HEK293 (cell line): ENCODE data around the gene DLG2.

Source experiments
- CTCF ChIP-seq: fragments of 450-650 bp; formaldehyde crosslinking; IDR thresholded peaks from 2 replicates; pipeline ENCODE4 v1.5.1; 2016; ENCODE audit warnings: missing biosample characterization, missing genetic modification characterization
- MZF1 ChIP-seq: fragments of 450-650 bp; formaldehyde crosslinking; IDR thresholded peaks from 2 replicates; pipeline ENCODE4 v1.5.1; 2017; ENCODE audit warnings: missing biosample characterization, missing genetic modification characterization, borderline replicate concordance
- PBX3 ChIP-seq: sonication (generic); formaldehyde crosslinking; IDR thresholded peaks from 2 replicates; pipeline ENCODE4 v1.8.1; 2022; ENCODE audit warnings: mild to moderate bottlenecking, moderate library complexity, missing genetic modification reagents
- TCF7L2 ChIP-seq: IDR thresholded peaks from 2 replicates; pipeline ENCODE4 v1.6.1; 2011; ENCODE audit warnings: low read depth, mild to moderate bottlenecking, inconsistent platforms, low read length, moderate library complexity, borderline replicate concordance
- ZNF211 ChIP-seq: fragments of 450-650 bp; formaldehyde crosslinking; IDR thresholded peaks from 2 replicates; pipeline ENCODE4 v1.5.1; 2016; ENCODE audit warnings: low read depth, missing biosample characterization, missing genetic modification characterization
- ZNF530 ChIP-seq: fragments of 450-650 bp; formaldehyde crosslinking; IDR thresholded peaks from 2 replicates; pipeline ENCODE4 v1.5.1; 2016; ENCODE audit warnings: low read depth, missing biosample characterization, missing genetic modification characterization

- no peak for TF ChIP-seq MZF1 (tag by site-specific recombination)
- TF ChIP-seq ZNF211, result no peak
- TF ChIP-seq PBX3 (CRISPR knock-in tag), result no peak
- no peak for TF ChIP-seq TCF7L2
- TF ChIP-seq ZNF530 (tag by site-specific recombination), result no peak
- TF ChIP-seq CTCF (tag by site-specific recombination), result no peak
These were observed 6.9 kb downstream of the DLG2 start for GRCh38 chr11:85620256-85620655.
